ENCODE data around the gene EMC8.
"Not testable (repeated sequence)": the region's sequence is repeated elsewhere in the genome, so short reads cannot be mapped to it uniquely, and the experiment has no call there.

Gene EMC8

DNA sequence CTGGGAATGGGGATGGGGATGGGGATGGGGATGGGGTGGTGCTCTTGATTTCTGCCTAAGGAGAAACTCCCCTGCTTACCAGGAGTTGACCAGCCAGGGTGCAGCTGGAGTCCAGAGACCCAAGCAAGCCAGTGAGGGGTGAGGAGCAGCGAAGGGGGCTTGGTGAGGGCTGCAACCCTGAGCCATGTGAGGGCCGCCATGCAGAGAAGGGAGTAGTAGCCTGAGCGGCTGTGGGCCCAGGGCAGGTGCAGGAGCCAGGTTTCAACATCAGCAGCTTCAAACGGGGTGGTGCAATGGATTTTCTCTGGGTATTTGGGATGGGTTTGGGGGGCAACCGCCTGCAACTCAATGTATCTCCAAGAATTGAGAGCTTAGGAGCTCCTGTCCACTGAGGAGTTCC is 35.4 kb upstream of the EMC8 start:
- DNase-seq (ENCODE audit: low read depth) = no peak

DNA sequence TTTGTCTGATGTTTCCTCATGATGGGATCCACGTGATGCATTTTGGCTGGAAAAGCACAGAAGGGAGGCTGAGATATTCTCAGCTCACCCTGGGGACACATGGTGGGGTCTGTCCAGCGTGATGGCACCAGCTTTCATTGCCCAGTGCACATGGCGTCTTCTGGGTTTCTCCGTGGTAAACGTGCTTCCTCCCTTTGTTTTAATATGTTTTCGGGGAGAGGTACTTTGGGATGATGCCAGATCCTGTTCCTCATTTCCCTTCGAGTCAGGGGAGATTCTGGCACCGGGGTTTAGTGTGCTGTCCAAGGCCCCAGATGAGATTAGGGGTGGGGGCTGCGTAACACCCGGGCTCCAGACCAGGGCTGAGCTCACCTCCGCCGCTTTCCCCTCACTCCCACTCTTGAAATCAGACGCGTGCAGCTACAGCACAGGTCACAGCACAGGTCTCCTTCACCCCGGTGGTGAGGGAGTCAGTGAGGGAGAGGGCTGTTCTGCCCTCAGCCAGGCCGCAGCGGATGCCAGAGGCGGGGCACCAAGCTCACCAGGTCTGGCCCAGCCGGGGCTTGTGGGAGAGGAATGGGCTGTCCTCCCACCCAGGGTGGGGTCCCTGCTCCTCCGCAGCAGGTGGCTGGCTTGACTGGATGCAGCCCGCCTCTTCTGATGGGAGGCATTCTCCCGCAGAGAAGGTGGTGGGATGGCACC is 34.0 kb upstream of the EMC8 start:
- DNase-seq (ENCODE audit: low read depth) = no peak

DNA sequence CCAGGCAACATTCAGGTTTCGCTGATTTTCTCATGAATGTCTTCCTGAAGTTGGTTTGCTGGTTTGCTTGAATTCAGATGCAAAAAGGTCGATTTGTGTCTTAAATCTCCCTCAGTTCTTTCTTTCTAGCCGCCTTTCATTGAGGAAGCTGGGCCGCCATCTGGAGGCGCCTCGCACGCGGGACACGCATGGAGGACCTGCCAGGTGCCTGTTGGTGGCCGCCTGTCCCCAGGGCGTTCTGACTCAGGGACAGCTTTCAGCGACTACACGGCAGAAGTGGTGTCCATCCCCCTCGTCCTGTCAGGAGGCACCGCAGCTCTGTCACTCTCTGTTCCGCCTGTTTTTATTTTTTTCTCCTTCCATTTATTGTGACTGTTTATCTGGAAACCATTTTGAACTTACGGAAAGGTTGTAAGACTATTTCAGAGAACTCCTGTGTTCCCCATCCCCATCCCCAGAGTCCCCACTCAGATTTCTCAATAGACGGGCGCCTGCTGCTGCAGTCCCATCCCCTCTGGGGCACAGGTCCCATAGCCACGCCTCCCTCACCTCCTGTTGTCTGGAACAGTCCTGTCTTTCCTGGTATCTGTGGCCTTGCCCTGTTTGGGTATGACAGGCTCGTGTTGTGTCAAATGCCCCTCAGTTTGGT is 33.4 kb upstream of the EMC8 start:
- no peak for DNase-seq (ENCODE audit: low read depth)

DNA sequence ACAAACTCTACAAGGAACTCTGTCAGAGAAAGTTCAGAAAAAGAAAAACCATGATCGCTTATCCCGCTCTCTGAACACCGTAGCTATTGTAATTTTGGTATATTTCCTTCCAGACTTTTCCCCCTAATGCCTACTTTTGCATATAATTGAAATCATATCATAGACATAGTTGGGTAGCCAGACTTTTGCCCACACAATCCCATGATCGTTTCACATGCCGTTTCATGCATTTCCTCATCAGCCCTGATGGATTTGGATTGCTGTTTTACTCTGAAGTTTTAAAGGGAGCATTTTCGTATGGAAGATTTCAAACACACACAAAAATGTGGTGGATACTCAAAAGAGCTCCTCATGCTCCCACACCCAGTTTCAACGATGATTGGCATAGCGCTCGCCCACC is 31.5 kb upstream of the EMC8 start:
- no peak for DNase-seq (ENCODE audit: low read depth)

DNA sequence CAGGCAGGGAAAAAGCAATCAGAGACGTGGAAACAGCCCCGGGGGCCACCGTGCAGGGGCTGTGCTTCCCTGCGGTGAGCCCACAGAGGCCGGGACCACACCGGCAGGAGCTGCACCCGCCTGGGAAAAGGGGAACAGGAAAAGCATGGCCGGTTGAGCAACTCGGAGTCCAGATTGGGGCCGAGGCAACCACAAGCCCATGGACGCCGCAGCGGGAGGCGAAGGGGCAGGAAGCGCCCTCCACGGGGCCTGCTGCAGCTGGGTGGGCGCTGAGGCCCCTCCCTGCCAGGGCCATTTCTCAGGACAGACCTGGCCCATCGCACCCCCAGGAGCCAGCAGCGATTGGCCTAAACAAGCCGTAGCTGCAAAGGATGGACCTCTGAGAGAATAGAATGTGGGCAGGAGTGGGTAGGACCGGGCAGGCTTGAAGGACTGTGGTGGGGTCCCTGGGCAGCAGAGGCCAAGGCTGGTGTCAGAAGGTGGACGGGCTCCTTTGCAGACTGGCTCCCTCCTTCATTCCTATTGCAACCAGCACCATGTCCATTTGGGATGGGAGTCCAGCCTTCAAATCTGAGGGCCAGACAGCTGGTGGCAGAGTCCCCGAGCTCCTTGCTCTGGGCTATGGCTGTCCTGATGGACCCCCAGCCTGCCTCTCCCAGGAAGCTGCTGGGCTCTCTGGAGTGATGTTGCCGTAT is 30.6 kb upstream of the EMC8 start:
- no peak for DNase-seq (ENCODE audit: low read depth)

DNA sequence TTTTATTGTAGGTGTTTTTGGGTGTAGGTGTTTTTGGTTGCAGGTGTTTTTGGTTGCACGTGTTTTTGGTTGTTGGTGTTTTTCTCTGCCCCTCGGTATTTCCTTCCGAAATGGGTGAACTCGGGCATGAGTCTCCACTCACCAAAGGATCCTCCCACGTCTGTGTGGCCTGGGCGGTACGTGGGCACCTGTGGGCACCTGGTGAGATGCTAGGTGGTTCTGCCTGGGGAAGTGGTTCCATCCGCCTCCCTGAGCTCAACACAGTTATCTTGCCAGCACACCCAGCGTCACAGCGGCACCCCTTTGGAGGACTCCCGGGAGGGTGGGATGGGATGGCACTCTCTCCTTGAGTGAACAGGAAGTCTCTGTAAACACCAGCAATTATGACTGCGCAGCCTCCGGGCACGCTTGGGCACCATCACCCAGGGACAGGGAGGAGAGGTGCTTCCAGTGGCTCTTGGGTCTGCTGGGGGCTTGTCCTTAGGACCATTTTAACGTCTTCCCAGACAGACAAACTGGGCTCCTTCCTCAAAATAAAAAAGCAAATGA is 29.9 kb upstream of the EMC8 start:
- DNase-seq (ENCODE audit: low read depth) = no peak

DNA sequence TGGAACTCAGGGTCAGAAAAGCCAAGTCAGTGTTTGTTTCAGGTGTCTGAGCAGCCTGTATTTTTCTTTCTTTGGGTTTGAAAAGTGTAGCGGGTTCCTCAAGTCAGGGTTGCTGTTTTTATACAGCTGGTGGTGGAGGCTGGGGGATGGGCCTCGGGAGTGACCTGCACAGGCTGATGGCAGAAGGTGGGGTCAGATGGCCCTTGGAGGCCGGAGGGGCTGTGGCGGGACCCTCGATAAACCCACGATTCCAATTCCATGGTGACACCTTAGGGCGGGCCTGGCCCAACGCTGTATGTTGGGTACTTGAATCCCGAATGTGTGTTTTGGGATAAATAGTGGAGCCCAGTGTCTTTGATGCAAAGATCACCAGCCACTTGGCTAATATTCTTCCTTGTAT is 28.8 kb upstream of the EMC8 start:
- DNase-seq (ENCODE audit: low read depth) = no peak

DNA sequence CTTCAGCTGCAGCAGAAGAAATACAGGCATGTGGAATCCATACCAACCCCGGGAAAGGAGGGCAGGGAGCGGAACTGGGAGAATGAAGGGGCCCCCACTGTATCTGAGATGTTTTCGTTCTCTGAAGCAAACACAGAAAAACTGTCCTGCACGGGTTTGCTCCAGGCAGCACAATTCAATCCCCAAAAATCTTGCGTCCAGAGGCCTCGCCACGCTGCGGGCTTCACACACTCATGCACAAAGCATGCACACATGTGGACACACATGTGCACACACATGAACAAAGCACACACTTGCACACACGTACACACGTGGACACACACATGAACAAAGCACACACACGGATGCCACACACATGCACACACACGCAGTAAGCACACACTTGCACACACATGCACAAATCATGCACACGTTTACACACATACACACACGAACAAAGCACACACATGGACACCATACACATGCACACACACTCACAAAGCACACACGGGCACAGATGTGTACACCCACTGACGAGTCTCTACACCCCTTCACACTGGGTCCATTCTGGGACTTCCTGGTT is 27.4 kb upstream of the EMC8 start:
- DNase-seq (ENCODE audit: low read depth) = no peak

DNA sequence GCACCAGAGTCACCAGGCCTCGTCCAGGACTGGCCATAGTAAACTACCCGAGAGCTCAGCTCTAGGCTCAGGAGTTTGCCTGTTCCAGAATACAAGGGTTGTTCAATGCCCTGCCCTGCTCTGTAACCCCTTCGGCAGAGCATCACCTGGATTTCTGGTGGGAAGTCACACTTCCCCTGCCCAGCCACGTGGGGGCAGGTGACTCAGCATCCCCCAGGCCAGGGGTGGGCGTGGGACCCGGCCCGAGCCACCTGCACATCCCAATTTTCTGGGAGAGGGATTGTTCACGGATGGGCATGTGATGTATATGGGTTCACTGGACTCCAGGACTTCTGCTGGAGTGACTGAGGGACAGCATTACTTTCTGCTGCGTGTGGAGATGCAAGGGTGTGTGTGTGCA is 26.0 kb upstream of the EMC8 start:
- DNase-seq (ENCODE audit: low read depth) = no peak

DNA sequence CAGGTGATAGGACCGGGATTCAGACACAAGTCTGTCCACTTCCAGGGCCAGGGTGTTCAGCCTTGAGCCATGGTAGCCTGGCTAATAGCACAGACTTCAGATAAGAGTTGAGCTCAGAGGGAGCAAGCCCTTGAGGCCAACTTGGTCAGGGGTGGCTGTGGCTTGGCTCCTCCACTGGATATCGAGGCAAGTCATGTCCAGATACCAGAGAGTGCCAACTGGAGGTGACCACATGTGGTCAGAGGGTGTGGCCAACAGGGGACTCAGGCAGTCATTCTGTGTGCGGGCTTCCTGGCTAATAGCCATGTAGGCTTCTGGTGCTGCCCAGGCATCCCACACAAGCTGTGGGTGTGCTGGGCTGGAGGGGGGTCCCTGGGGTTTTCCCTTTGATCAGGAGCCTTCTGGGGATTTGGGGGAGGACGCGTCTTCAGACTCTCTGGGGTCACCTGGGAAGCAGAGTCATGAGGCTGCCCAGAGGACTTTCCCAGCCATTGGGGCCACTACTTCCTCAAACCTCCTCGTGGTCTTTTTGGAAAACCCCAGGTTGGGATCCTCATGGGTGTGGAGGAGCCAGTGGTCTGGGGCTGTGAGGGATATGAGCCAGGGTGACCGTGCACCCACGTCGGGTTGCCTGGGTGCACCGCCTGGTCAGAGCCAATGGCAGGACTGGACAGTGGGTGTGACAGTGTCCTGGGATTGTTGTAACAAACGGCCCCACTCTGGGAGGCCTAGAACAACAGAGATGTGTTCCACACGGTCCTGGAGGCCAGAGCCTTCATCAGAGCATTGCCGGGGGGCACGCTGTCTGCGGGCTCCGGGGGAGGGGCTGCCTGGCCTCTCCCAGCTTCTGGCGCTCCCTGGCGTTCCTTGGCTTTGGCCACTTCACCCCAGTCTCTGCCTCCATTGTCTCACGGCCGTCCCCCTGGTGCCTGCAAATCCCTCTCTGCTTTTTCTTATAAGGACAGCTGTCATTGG is 25.1 kb upstream of the EMC8 start:
- no peak for DNase-seq (ENCODE audit: low read depth)

DNA sequence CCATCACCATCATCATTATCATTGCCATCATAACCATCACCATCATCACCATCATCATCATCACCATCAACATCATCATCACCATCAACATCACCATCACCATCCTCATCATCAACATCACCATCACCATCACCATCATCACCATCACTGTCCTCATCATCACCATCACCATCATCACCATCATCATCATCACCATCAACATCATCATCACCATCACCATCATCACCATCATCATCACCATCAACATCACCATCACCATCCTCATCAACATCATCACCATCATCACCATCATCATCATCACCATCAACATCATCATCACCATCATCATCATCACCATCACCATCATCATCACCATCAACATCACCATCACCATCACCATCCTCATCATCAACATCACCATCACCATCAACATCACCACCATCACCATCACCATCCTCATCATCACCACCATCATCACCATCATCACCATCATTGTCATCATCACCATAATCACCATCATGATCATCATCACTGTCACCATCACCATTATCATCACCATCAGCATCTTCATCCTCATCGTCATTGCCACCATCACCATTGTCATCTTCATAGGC is 24.1 kb upstream of the EMC8 start:
- DNase-seq (ENCODE audit: low read depth) = no peak

DNA sequence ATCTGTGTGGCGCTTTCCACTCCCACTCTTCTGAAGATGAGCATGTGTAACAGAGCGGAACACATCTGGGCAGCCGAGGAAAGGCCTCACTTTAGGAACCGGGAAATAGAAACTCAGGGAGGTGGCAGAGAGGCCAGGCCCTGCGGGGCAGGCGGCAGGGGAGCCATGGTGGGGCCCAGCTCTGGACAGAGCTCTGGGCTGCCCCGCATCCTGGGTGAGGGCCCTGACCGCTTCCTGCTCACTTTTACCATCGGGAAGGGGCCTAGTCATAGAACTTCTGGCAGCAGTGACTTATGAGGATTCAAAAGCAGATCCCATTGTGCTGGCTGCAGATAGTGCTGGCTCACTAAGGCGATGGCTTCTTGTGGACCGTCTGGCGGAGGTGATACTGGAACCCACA is 22.8 kb upstream of the EMC8 start:
- DNase-seq (ENCODE audit: low read depth) = no peak

DNA sequence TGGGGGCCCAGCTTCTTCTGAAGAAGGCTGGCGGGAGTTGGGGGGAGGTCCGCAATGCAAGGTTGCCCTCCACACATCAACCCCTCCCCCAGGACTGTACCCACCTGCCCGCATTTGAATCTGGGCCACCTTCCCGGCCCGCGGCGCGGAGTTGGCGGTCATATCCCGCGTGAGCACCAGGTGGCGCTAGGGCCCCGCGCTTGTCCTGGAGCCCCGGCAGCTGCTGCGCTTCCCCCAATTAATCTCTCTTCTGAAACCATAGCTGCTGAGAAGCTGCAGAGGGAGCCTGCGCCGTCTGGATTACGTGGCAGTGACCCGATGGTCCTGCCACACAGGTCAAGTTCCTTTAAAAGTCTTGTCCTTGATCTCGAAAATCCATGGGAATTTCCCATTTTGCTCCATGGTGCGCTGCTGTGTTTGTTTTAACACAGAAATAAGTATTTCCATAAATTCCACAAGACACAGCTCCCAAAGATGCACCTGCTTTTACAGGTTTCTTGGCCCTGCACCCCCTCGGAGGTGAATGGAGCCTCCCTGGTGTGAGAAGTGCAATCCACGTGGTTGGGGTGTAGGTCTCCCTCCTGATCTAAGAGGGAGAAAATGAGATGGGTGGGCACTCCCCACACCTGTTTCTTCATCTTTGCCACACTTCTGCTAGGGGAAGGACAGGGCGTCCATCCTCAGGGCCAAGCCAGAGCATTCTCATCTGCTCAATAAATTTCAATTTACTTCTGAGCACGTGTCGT is 22.2 kb upstream of the EMC8 start:
- DNase-seq (ENCODE audit: low read depth) = peak; percentile 82

DNA sequence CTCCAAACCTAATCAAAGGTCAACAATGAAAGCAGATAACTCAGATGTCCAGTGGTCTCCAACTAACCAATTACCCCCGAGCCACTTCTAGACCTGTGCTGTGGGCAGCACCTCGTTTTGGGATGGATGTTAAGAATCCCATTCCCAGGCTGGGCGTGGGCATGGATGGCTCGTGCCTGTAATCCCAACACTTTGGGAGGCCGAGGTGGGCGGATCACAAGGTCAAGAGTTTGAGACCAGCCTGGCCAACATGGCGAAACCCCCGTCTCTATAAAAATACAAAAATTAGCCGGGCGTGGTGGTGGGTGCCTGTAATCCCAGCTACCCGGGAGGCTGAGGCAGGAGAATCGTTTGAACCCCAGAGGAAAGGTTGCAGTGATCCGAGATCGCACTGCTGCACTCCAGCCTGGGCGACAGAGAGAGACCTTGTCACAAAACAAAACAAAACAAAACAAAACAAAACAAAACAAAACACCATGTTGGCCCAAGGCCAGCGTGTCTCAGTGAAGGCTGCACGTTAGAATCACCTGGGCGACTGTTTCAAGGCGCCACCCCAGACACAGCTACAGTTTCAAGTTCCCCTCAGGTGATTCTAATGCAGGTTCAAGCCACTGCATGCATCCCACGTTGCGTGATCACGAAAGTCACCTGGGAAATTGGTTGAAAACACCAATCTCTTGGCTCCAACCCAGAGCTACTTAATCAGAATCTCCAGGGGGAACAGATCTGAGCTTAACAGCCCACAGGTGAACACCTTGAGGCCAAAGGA is 21.4 kb upstream of the EMC8 start:
- DNase-seq (ENCODE audit: low read depth) = no peak

DNA sequence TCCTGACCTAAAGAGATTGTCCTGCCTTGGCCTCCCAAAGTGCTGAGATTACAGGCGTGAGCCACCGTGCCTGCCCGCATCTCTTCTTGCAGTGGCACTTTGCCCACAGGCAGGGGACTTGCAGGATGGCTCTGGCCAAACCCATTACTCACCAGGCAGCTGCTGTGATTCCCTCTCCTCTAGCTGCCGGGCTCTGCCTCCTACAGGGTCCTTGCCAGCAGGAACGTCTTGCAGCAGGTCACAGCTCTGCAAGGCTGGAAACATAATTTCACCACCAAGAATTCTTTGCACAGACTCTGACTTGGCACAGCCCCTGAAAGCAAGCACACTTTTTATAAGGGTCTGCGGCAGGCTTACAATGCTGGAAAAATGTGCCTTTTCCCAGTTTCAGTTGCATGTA is 20.4 kb upstream of the EMC8 start:
- no peak for DNase-seq (ENCODE audit: low read depth)

DNA sequence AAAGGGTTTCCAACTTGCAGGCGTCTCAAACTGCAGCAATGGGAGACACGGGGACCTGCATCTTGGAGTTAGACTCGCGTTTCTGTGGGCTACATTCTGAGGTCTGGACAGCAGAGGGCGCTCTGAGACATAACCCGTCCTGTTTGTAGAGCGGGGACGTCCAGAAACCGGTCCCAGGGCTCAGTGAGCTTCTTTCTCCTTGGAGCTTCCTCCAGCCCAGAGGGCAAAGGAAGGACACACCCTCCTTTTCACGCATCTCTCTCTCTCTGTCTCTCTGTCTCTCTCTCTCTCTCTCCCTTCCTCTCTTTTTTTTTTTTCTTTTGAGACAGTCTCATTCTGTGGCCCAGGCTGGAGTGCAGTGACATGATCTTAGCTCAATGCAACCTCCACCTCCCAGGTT is 19.9 kb upstream of the EMC8 start:
- DNase-seq (ENCODE audit: low read depth) = peak; percentile 78

DNA sequence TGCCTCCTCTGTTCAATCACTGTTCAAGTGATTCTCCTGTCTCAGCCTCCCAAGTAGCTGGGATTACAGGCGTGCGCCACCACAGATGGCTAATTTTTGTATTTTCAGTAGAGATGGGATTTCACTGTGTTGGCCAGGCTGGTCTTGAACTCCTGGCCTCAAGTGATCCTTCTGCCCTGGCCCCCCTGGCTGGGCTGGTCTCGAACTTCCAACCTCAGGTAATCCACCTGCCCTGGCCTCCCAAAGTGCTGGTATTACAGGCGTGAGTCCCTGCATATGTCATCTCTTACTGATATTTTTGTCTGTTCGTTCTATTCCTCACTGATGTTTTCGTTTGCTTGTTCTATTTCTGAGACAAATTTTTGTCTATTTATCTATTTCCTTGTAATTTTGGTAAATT is 17.9 kb upstream of the EMC8 start:
- DNase-seq (ENCODE audit: low read depth) = not testable (repeated sequence)

DNA sequence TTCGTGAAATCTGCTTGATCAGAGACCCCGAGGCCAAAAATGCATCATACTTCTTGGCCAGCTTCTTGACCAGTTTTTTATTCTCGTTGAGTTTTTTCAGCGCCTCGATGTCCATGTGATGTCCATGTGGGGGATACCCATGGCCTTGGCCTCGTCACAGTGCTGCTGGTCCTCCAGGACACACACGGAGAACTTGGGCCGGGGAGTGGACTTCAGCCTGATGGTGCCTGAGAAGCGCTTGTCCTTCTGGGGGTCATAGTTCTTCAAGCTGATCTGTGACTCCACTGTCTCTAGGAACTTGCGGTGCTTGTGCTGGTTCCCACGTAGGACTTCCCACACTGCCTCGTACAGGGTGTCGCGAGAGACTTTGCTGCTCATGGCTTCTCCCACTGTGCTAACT is 16.8 kb upstream of the EMC8 start:
- no peak for DNase-seq (ENCODE audit: low read depth)

DNA sequence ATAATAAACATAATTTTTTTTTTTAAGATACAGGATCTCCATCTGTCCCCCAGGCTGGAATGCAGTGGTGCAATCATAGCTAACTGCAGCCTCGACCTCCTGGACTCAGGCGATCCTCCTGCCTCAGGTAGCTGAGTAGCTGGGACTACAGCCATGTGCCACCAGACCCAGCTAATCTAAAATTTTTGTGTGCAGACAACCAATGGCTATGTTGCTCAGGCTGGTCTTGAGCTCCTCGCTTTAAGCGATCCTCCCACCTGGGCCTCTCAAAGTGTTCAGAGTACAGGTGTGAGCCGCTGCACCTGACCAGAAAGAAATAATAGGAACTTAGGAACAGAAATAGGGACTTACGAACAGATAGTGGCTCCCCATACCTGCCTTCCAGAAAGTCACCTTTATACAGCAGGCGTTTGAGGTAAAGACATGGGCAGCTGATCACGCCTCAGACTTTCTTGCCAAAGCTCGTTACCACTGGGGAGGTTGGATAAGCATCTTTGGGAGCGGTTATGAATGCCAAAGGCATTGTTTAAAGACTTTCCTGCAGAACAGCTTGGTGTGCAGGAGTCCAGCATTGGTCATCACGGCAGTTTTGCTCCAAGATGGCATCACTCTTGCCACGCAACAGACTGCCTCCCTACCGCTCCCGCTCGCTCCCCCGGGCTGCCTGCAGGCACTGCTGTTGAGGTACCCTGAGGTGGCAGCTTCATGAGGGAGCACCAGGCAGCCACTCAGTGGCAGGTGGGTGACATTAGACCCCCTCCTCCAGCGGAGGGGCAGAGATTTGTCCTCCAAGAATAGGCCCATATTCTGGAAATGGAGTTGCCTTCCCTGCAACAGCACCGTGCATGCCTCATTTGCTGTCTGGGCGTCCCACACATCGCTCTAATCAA is 13.7 kb upstream of the EMC8 start:
- no peak for DNase-seq (ENCODE audit: low read depth)

Measured in EH (cell line).